ENCODE data around the gene COL5A2.

GRCh38 chr2:189171956-189172609, 7.5 kb downstream of the COL5A2 start:
- TF ChIP-seq, protein P1, sequence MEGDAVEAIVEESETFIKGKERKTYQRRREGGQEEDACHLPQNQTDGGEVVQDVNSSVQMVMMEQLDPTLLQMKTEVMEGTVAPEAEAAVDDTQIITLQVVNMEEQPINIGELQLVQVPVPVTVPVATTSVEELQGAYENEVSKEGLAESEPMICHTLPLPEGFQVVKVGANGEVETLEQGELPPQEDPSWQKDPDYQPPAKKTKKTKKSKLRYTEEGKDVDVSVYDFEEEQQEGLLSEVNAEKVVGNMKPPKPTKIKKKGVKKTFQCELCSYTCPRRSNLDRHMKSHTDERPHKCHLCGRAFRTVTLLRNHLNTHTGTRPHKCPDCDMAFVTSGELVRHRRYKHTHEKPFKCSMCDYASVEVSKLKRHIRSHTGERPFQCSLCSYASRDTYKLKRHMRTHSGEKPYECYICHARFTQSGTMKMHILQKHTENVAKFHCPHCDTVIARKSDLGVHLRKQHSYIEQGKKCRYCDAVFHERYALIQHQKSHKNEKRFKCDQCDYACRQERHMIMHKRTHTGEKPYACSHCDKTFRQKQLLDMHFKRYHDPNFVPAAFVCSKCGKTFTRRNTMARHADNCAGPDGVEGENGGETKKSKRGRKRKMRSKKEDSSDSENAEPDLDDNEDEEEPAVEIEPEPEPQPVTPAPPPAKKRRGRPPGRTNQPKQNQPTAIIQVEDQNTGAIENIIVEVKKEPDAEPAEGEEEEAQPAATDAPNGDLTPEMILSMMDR (IDR thresholded peaks at IDR 0.05): no peak
- no peak for TF ChIP-seq POLR2A (IDR thresholded peaks at IDR 0.05)
